Left lung (tissue), 10 donors: ENCODE data around the gene AUTS2. TPM values are rescaled to one million over a fixed set of nuclear protein-coding genes. Genes with fewer than 3 reads are reported as not detected.
A peak's percentile ranks its signal among the peaks of the same experiment; 100 is the strongest.

Experiments used
- ATAC-seq: fragments of 200-7000 bp; cut with Tn5 transposase; one replicate; pipeline ENCODE4 v1.9.1; 2020; ENCODE audit warnings: moderate library complexity
- DNase-seq, 4 donors: peaks; one replicate each; pipeline ENCODE4 v3.0.0-alpha.2; 2013 to 2020
- H3K27ac ChIP-seq, 2 donors: fragments of 200-600 bp; sonication (generic) in 1 of 2; one replicate each; pipeline versions ENCODE4 v1.5.0 to v1.8.0; 2020 to 2021
- H3K27me3 ChIP-seq, 2 donors: fragments of 200-600 bp; sonication (generic) in 1 of 2; one replicate each; pipeline versions ENCODE4 v1.5.0 to v1.8.0; 2020 to 2021
- H3K36me3 ChIP-seq, 2 donors: fragments of 200-600 bp; sonication (generic) in 1 of 2; one replicate each; pipeline versions ENCODE4 v1.5.0 to v1.8.0; 2020 to 2021
- H3K4me1 ChIP-seq, 2 donors: fragments of 200-600 bp; one replicate each; pipeline ENCODE4 v1.8.0; 2021
- H3K4me3 ChIP-seq, 2 donors: fragments of 200-600 bp; sonication (generic) in 1 of 2; one replicate each; pipeline versions ENCODE4 v1.5.0 to v1.8.0; 2020 to 2021; ENCODE audit warnings: mild to moderate bottlenecking in 1 of 2
- H3K9me3 ChIP-seq, 2 donors: fragments of 200-600 bp; sonication (generic) in 1 of 2; one replicate each; pipeline versions ENCODE4 v1.5.0 to v1.8.0; 2020 to 2021
- CTCF ChIP-seq, 2 donors: fragments of 200-600 bp; sonication (generic) in 1 of 2; IDR thresholded peaks; one replicate each; pipeline versions ENCODE4 v1.5.0 to v1.8.0; 2021; ENCODE audit warnings: antibody characterized with exemption in 2 of 2
- intact Hi-C, 2 donors: fragments of 100-400 bp; cut with DNase I; formaldehyde crosslinking; loops; one replicate each; pipeline versions ENCODE4 v1.11.2 to v1.14.2; 2022
- polyA plus RNA-seq, 6 donors: library from polyadenylated mRNA; unstranded; fragments of 120-200 nt; gene quantifications; one replicate each; pipeline ENCODE4 v1.2.1, GENCODE V29; 2013; ENCODE audit not compliant: insufficient read length in 6 of 6
- total RNA-seq, 2 donors: library from RNA; stranded (reverse); fragmentation: NEBNext Ultra II Directional; extraction: Animal tissue kit (Norgen Biotek cat#: 25700); gene quantifications; one replicate each; pipeline ENCODE4 v1.2.1, GENCODE V29; 2021
- donor health status: DM: no; HTN: yes; CAD: no.
- donor health status: DM: no; HTN: no; CAD: no.

The AUTS2 gene
- total and polyA plus RNA-seq, 8 donors = 40.4 to 119 (median 103) TPM

- Histone ChIP-seq H3K4me3 (no peak overlapping the region), H3K4me1 (peaks cover 6 to 22% of the 10 kb centered on the region in 2 donors), H3K36me3 (no peaks in the 10 kb centered on the region), H3K27ac (no peak overlapping the region), H3K27me3 (peaks cover 0 to 2% of the 10 kb centered on the region in 2 donors), H3K9me3 (no peaks in the 10 kb centered on the region)
- ATAC-seq (no peak), DNase-seq (no peak)
- intact Hi-C loops = no loop called here
- TF ChIP-seq CTCF (IDR thresholded peaks at IDR 0.05) = no peak
Observed at GRCh38 chr7:70701477-70701876, 1103.2 kb downstream of the AUTS2 start.

- TF ChIP-seq CTCF (IDR thresholded peaks at IDR 0.05) = no peak
- H3K4me1 ChIP-seq = peaks cover 6 to 21% of the 10 kb centered on the region in 2 donors
- ATAC-seq (no peak), DNase-seq (no peak)
- H3K27ac ChIP-seq = no peak overlapping the region
- intact Hi-C loops = no loop called here
- H3K4me3 ChIP-seq = no peak overlapping the region
- H3K9me3 ChIP-seq = no peaks in the 10 kb centered on the region
- no peaks in the 10 kb centered on the region for H3K27me3 ChIP-seq
- H3K36me3 ChIP-seq = no peaks in the 10 kb centered on the region
Observed at GRCh38 chr7:70701991-70702390, 1103.7 kb downstream of the AUTS2 start.

- TF ChIP-seq CTCF (IDR thresholded peaks at IDR 0.05) = no peak
- no peaks in the 10 kb centered on the region for H3K27me3 ChIP-seq
- ATAC-seq (no peak), DNase-seq (no peak)
- peaks cover 6 to 9% of the 10 kb centered on the region in 2 donors for H3K4me1 ChIP-seq
- no peaks in the 10 kb centered on the region for H3K36me3 ChIP-seq
- H3K27ac ChIP-seq = no peak overlapping the region
- no peak overlapping the region for H3K4me3 ChIP-seq
- intact Hi-C loops = no loop called here
- H3K9me3 ChIP-seq = no peaks in the 10 kb centered on the region
Observed at GRCh38 chr7:70703785-70704184, 1105.5 kb downstream of the AUTS2 start.

- no peaks in the 10 kb centered on the region for H3K27me3 ChIP-seq
- intact Hi-C loops = no loop called here
- ATAC-seq = no peak
- H3K4me1 ChIP-seq = peaks cover 11 to 12% of the 10 kb centered on the region in 2 donors
- no peak overlapping the region for H3K27ac ChIP-seq
- no peak for TF ChIP-seq CTCF (IDR thresholded peaks at IDR 0.05)
- H3K4me3 ChIP-seq = no peak overlapping the region
- H3K36me3 ChIP-seq = no peaks in the 10 kb centered on the region
- DNase-seq = peak in 2 of 4 donors; percentile 57 to 68
- no peaks in the 10 kb centered on the region for H3K9me3 ChIP-seq
Observed at GRCh38 chr7:70704831-70705346, 1106.6 kb downstream of the AUTS2 start.

- DNase-seq = no peak
- no peak overlapping the region for H3K4me3 ChIP-seq
- no peak for TF ChIP-seq CTCF (IDR thresholded peaks at IDR 0.05)
- no peaks in the 10 kb centered on the region for H3K9me3 ChIP-seq
- peaks cover 13 to 15% of the 10 kb centered on the region in 2 donors for H3K4me1 ChIP-seq
- H3K27ac ChIP-seq = no peak overlapping the region
- intact Hi-C loops = no loop called here
- no peak for ATAC-seq
- H3K36me3 ChIP-seq = no peaks in the 10 kb centered on the region
- H3K27me3 ChIP-seq = no peaks in the 10 kb centered on the region
Observed at GRCh38 chr7:70706204-70706603, 1107.9 kb downstream of the AUTS2 start.
